GM12801 (cell line): ENCODE results near the gene TCF7.

ENCODE experiments used
- TF ChIP-seq, protein P1 (sequence below): IDR thresholded peaks from one replicate; pipeline ENCODE4 v1.5.1; 2011; ENCODE audit warnings: control low read depth; ENCODE audit not compliant: insufficient read length; ENCODE audit errors: extremely low read depth

TCF7 gene

GRCh38 chr5:134135091-134135655 lies 20.7 kb downstream of the TCF7 start:
- TF ChIP-seq, protein P1, sequence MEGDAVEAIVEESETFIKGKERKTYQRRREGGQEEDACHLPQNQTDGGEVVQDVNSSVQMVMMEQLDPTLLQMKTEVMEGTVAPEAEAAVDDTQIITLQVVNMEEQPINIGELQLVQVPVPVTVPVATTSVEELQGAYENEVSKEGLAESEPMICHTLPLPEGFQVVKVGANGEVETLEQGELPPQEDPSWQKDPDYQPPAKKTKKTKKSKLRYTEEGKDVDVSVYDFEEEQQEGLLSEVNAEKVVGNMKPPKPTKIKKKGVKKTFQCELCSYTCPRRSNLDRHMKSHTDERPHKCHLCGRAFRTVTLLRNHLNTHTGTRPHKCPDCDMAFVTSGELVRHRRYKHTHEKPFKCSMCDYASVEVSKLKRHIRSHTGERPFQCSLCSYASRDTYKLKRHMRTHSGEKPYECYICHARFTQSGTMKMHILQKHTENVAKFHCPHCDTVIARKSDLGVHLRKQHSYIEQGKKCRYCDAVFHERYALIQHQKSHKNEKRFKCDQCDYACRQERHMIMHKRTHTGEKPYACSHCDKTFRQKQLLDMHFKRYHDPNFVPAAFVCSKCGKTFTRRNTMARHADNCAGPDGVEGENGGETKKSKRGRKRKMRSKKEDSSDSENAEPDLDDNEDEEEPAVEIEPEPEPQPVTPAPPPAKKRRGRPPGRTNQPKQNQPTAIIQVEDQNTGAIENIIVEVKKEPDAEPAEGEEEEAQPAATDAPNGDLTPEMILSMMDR: no peak

GRCh38 chr5:134136221-134136631 lies 21.7 kb downstream of the TCF7 start:
- TF ChIP-seq, protein P1: no peak

DNA sequence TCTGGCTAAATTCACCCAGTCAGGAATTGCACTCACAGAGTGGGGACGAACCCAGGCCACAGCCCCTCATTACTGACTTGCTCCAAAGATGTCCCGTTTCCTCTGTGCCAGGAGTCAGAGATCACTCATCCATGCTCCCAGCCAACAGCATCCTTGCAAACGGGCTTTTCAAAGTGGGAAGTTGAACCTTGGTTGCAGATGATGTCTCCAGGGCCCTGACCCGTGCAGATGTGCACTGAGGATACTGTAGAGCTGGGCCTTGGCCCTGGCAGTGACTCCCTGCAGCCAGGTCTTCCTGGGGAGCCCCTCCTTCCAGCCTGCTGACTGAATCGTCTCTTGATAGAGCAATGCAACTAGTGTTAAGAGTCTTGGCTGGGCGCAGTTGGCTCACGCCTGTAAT lies 22.3 kb downstream of the TCF7 start:
- TF ChIP-seq, protein P1: no peak

GRCh38 chr5:134138416-134139376 lies 24.2 kb downstream of the TCF7 start:
- TF ChIP-seq, protein P1: no peak

DNA sequence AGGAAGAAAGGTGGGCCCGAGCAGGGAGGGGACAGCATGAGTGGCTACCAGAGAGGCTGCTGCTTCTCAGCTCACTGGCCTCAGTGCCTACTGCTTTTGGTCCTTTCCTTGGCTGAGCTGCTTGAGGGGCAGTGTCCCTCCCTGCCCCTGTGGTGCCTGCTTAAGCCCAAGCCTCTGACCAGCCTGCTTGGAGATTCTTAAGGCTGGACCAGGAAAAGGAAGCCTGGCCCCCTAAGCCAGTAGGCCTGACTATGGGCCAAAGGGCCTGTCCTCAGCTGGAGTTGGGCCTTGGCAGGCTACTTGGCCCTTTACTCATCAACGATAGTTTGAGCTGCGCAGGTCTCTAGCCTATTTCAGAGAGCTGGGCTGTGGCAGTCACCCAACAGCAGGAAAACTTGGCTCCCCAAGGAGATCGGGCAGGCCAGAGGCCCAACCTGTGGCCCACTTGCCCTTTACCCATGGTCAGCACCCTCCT lies 24.9 kb downstream of the TCF7 start:
- TF ChIP-seq, protein P1: no peak

- TF ChIP-seq, protein P1: no peak
These were observed 25.5 kb downstream of the TCF7 start for GRCh38 chr5:134139891-134140469.

DNA sequence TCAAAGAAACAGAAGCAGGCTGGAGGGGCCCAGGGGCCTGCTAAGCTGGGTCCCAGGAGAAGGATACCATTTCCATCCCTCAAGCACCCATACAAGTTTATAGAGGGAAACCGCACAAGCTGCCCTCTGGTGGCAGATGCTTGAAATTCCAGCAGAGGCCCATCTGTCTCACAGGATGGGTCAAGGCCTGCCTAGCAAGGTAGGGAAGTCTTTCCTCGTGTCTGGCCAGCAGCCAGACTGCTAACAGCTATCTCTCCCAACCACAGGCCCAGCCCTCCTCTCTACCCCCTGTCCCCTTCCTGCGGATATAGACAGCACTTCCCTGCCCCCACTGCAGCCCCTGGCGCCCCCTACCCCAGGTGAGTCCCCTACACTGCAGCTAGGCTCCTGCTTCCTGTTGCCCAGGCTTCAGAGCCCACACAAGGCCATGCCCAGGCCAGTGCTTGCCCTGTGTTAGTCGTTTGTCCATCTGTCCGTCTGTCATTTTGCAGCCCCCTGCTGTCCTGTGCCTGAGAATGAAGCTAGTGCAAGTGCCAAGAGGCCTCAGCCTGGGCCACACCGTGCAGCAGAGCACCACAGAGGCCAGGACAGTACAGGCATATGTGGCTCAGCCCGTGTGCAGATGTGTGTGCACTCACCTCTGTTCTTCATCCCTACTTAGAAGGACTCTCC lies 26.2 kb downstream of the TCF7 start:
- TF ChIP-seq, protein P1: no peak
